PC-3 (cell line): ENCODE data around the gene CGB1.
"Not testable (repeated sequence)": the region's sequence is repeated elsewhere in the genome, so short reads cannot be mapped to it uniquely, and the experiment has no call there.

Source experiments
- CTCF ChIP-seq: fragments of 300-600 bp; sonication (generic); conservative IDR thresholded peaks from 2 replicates; pipeline ENCODE4 v1.5.1; 2017; ENCODE audit warnings: antibody characterized with exemption, low read depth, mild to moderate bottlenecking, low read length
- EZH2 ChIP-seq: fragments of 300-600 bp; sonication (generic); IDR thresholded peaks from one replicate; pipeline ENCODE4 v1.6.1; 2017; ENCODE audit warnings: antibody characterized with exemption, mild to moderate bottlenecking, low read length; ENCODE audit not compliant: unreplicated experiment
- EZH2phosphoT487 ChIP-seq: fragments of 300-600 bp; sonication (generic); IDR thresholded peaks from 2 replicates; pipeline ENCODE4 v1.6.1; 2018; ENCODE audit warnings: mild to moderate bottlenecking, antibody characterized with exemption, low read length, borderline replicate concordance

- not testable (repeated sequence) for TF ChIP-seq EZH2, CTCF, EZH2phosphoT487
Measured at GRCh38 chr19:49049011-49049410, 12.3 kb upstream of the CGB1 start, which contains the start of gene CGB8.
